ENCODE results near the gene SNCG. TPM values are rescaled to one million over a fixed set of nuclear protein-coding genes. Genes with fewer than 3 reads are reported as not detected.
A peak's percentile ranks its signal among the peaks of the same experiment; 100 is the strongest.

SNCG gene
- total and polyA plus RNA-seq, 2 of the 8 experiments (the other 6 are each of a cell fraction or from before 2014, with no cell fraction given) = 4.4 to 12.2 TPM

GRCh38 chr10:86940677-86941076 is 17.7 kb upstream of the SNCG start:
- Histone ChIP-seq H3K14ac (ENCODE audit: insufficient read length) (no peak overlapping the region), H3K23me2 (ENCODE audit: low read depth, low read length) (no peaks in the 10 kb centered on the region), H3K9me3 (ENCODE audit: insufficient read depth in 2 of 2, low read depth in 1 of 2, low read length in 1 of 2) (no peaks in the 10 kb centered on the region), H3K79me1 (ENCODE audit: low read depth, low read length) (no peaks in the 10 kb centered on the region), H3K4ac (replicated peaks; ENCODE audit: insufficient read length, low read depth, low read length) (no peak overlapping the region), H3K23ac (ENCODE audit: insufficient read length) (no peak overlapping the region), H3K27me3 (replicated peaks in 1 of 4; ENCODE audit: control insufficient read depth in 3 of 4, extremely low read depth in 1 of 4, insufficient read depth in 3 of 4, low read length in 3 of 4) (peaks cover 0 to 3% (median 0%) of the 10 kb centered on the region in 4 experiments; a peak in 2 of 7 replicates), H3K4me1 (replicated peaks in 1 of 4; ENCODE audit: control insufficient read depth in 3 of 4, insufficient read depth in 4 of 4, low read length in 3 of 4) (peaks cover 0 to 2% (median 1%) of the 10 kb centered on the region in 4 experiments; a peak in 5 of 7 replicates), H2BK5ac (ENCODE audit: low read depth, low read length) (no peak overlapping the region), H3K4me3 (ENCODE audit: extremely low read depth in 1 of 4, insufficient read depth in 2 of 4, low read depth in 3 of 4, low read length in 4 of 4) (no peak overlapping the region), H4K20me1 (replicated peaks in 1 of 2; ENCODE audit: control insufficient read depth in 1 of 2, insufficient read depth in 2 of 2, low read length in 2 of 2) (peaks cover 0 to 1% of the 10 kb centered on the region in 2 experiments), H2BK20ac (ENCODE audit: low read length) (no peak overlapping the region), H3K9ac (replicated peaks in 1 of 4; ENCODE audit: extremely low read depth in 1 of 4, low read depth in 3 of 4, low read length in 3 of 4) (no peak overlapping the region), H3K36me3 (ENCODE audit: control insufficient read depth in 2 of 4, insufficient read depth in 4 of 4, low read length in 3 of 4) (no peaks in the 10 kb centered on the region), H2BK120ac (replicated peaks; ENCODE audit: low read depth, low read length) (no peak overlapping the region), H3K79me2 (ENCODE audit: control insufficient read depth in 1 of 2, insufficient read depth in 2 of 2, low read length in 2 of 2) (no peaks in the 10 kb centered on the region), H2AK5ac (ENCODE audit: low read depth, low read length) (no peak overlapping the region), H3K4me2 (ENCODE audit: insufficient read depth in 1 of 2, low read depth in 2 of 2, low read length in 2 of 2) (no peak overlapping the region), H3K18ac (ENCODE audit: extremely low read depth, low read length) (no peak overlapping the region), H4K5ac (ENCODE audit: insufficient read length, low read depth, low read length) (no peak overlapping the region), H2BK15ac (ENCODE audit: low read length) (no peak overlapping the region), H3K56ac (replicated peaks; ENCODE audit: insufficient read length, low read depth, low read length) (no peak overlapping the region), H3K27ac (ENCODE audit: low read depth, low read length) (no peak overlapping the region), H2BK12ac (ENCODE audit: low read depth, low read length) (no peak overlapping the region; the same call in 1 of the 2 replicates), H4K8ac (ENCODE audit: extremely low read depth, insufficient read depth, low read length) (0 out of 2 replicates have a peak overlapping the region, but pooled peaks have one; percentile 4), H2AFZ (ENCODE audit: low read length) (no peak overlapping the region), H4K91ac (replicated peaks; ENCODE audit: insufficient read length, low read length) (no peak overlapping the region)
- 79% methylated on average over 6 of the region's 6 CpGs; no CpG with 5 or more reads in 1 of the 2 experiments for WGBS, 2 experiments (ENCODE audit: extremely low coverage in 1 of 2, insufficient coverage in 1 of 2, insufficient read length in 1 of 2, insufficient replicate concordance in 2 of 2, low coverage in 1 of 2, low lambda C conversion rate in 2 of 2, missing lambda C conversion rate in 1 of 2)
- ChIA-PET CTCF (ENCODE audit: partially characterized antibody) (interaction anchor here (1.0 to 26.4 kb wide), 8 partner anchors 14 to 276 kb away, joined by 3 to 975 read pairs (median 11); partner anchors contain the start of genes ADIRF, MMRN2 and SNCG), POLR2A (ENCODE audit: partially characterized antibody) (interaction anchor here (0.9 to 2.3 kb wide), 5 partner anchors 14 to 27 kb away, joined by 3 to 8 read pairs (median 3); partner anchors contain the start of gene SNCG)
- FAIRE-seq (no peak), DNase-seq (ENCODE audit: low read depth in 1 of 2, low spot score in 2 of 2) (no peak)
- TF ChIP-seq TCF12 (IDR thresholded peaks at IDR 0.05; ENCODE audit: low read depth, low read length) (no peak), ATF2 (IDR thresholded peaks at IDR 0.05; ENCODE audit: low read length) (no peak), NRF1 (IDR thresholded peaks at IDR 0.05; ENCODE audit: low read depth, low read length) (no peak), JUN (IDR thresholded peaks at IDR 0.05; ENCODE audit: low read depth, low read length) (no peak), FOSL1 (IDR thresholded peaks at IDR 0.05; ENCODE audit: insufficient read depth, low read depth, low read length) (no peak), SIN3A (conservative IDR thresholded peaks at IDR 0.05 in 1 of 2, IDR thresholded peaks at IDR 0.05 in 1 of 2; ENCODE audit: low read depth in 1 of 2, low read length in 2 of 2) (no peak), CEBPB (IDR thresholded peaks at IDR 0.05; ENCODE audit: low read depth, low read length) (no peak), HDAC6 (IDR thresholded peaks at IDR 0.05; ENCODE audit: low read depth, low read length) (no peak), YY1 (IDR thresholded peaks at IDR 0.05; ENCODE audit: low read depth, low read length) (no peak), ATF3 (IDR thresholded peaks at IDR 0.05; ENCODE audit: insufficient read depth, low read depth, low read length) (no peak), ASH2L (IDR thresholded peaks at IDR 0.05; ENCODE audit: low read length) (no peak)

All from H1 (cell line).